PFSK-1 (cell line): ENCODE measurements around the gene MBL2.

Source experiments
- FOXP2 ChIP-seq: optimal IDR thresholded peaks from 2 replicates; pipeline ENCODE3; 2011; ENCODE audit warnings: borderline replicate concordance, control low read depth, inconsistent platforms; ENCODE audit not compliant: insufficient read depth; ENCODE audit errors: extremely low read length, extremely low read depth
- POLR2AphosphoS5 ChIP-seq: IDR thresholded peaks from 2 replicates; pipeline ENCODE4 v1.6.1; 2012; ENCODE audit warnings: low read depth, mild to moderate bottlenecking, control low read depth, low read length, moderate library complexity
- REST ChIP-seq, 2 experiments: IDR thresholded peaks; 2 replicates each; pipeline versions ENCODE4 v1.6.1 to v1.8.0; 2011 to 2012; ENCODE audit warnings: low read depth in 2 of 2, low read length in 2 of 2, control low read depth in 1 of 2, inconsistent platforms in 1 of 2, mild to moderate bottlenecking in 1 of 2, moderate library complexity in 1 of 2; ENCODE audit not compliant: insufficient read depth in 1 of 2
- SIN3A ChIP-seq: IDR thresholded peaks from 2 replicates; pipeline ENCODE4 v1.6.1; 2012; ENCODE audit warnings: mild to moderate bottlenecking, low read length, moderate library complexity, borderline replicate concordance; ENCODE audit not compliant: insufficient read depth
- TAF1 ChIP-seq: IDR thresholded peaks from 2 replicates; pipeline ENCODE4 v1.6.1; 2012; ENCODE audit warnings: low read length, control low read depth, borderline replicate concordance; ENCODE audit not compliant: insufficient read depth

Gene MBL2

GRCh38 chr10:52752801-52753445 lies 19.7 kb downstream of the MBL2 start:
- no peak for TF ChIP-seq POLR2AphosphoS5

- TF ChIP-seq SIN3A (no peak), REST (IDR thresholded peaks at IDR 0.05; ENCODE audit: insufficient read depth in 1 of 2, low read depth in 2 of 2, low read length in 2 of 2) (0 out of 4 replicates have a peak, but pooled peaks of 1 of the 2 experiments have one; percentile 18), POLR2AphosphoS5 (no peak), FOXP2 (no peak), TAF1 (no peak)
Observed at GRCh38 chr10:52752261-52752660, 20.3 kb downstream of the MBL2 start.

GRCh38 chr10:52751337-52751736 lies 21.2 kb downstream of the MBL2 start:
- no peak for TF ChIP-seq REST (IDR thresholded peaks at IDR 0.05; ENCODE audit: insufficient read depth in 1 of 2, low read depth in 2 of 2, low read length in 2 of 2)
- no peak for TF ChIP-seq FOXP2
- no peak for TF ChIP-seq TAF1

GRCh38 chr10:52750629-52751028 lies 22.0 kb downstream of the MBL2 start:
- TF ChIP-seq SIN3A (no peak), REST (IDR thresholded peaks at IDR 0.05; ENCODE audit: insufficient read depth in 1 of 2, low read depth in 2 of 2, low read length in 2 of 2) (no peak)

GRCh38 chr10:52747694-52748093 lies 24.9 kb downstream of the MBL2 start:
- no peak for TF ChIP-seq POLR2AphosphoS5
- no peak for TF ChIP-seq TAF1
- no peak for TF ChIP-seq SIN3A
- TF ChIP-seq REST (IDR thresholded peaks at IDR 0.05; ENCODE audit: insufficient read depth in 1 of 2, low read depth in 2 of 2, low read length in 2 of 2), result no peak
- TF ChIP-seq FOXP2, result no peak

- TF ChIP-seq REST (IDR thresholded peaks at IDR 0.05; ENCODE audit: insufficient read depth in 1 of 2, low read depth in 2 of 2, low read length in 2 of 2) (no peak), POLR2AphosphoS5 (no peak), SIN3A (no peak), FOXP2 (no peak), TAF1 (no peak)
Observed at GRCh38 chr10:52746169-52746568, 26.4 kb downstream of the MBL2 start.
